ENCODE measurements around the gene PRICKLE1.

Gene PRICKLE1

GRCh38 chr12:42448841-42449240, 140.7 kb downstream of the PRICKLE1 start:
- DNase-seq (ENCODE audit: low spot score), result no peak

- DNase-seq (ENCODE audit: low spot score), result no peak
Observed at GRCh38 chr12:42447371-42447786, 142.2 kb downstream of the PRICKLE1 start.

- no peak for DNase-seq (ENCODE audit: low spot score)
Observed at GRCh38 chr12:42446761-42447160, 142.8 kb downstream of the PRICKLE1 start.

- no peak for DNase-seq (ENCODE audit: low spot score)
Observed at GRCh38 chr12:42445891-42446290, 143.7 kb downstream of the PRICKLE1 start.

- DNase-seq (ENCODE audit: low spot score), result no peak
Observed at GRCh38 chr12:42444192-42444943, 145.2 kb downstream of the PRICKLE1 start.

GRCh38 chr12:42442888-42443287, 146.7 kb downstream of the PRICKLE1 start:
- DNase-seq (ENCODE audit: low spot score), result no peak

- DNase-seq (ENCODE audit: low spot score), result no peak
Observed at GRCh38 chr12:42442311-42442759, 147.2 kb downstream of the PRICKLE1 start.

GRCh38 chr12:42440608-42441007, 148.9 kb downstream of the PRICKLE1 start:
- no peak for DNase-seq (ENCODE audit: low spot score)

GRCh38 chr12:42432517-42433140, 156.9 kb downstream of the PRICKLE1 start:
- no peak for DNase-seq (ENCODE audit: low spot score)

GRCh38 chr12:42428850-42429249, 160.7 kb downstream of the PRICKLE1 start:
- no peak for DNase-seq (ENCODE audit: low spot score)

GRCh38 chr12:42426746-42427145, 162.8 kb downstream of the PRICKLE1 start:
- DNase-seq (ENCODE audit: low spot score), result no peak

GRCh38 chr12:42422785-42423184, 166.8 kb downstream of the PRICKLE1 start:
- DNase-seq (ENCODE audit: low spot score), result no peak

GRCh38 chr12:42421844-42422779, 167.4 kb downstream of the PRICKLE1 start:
- DNase-seq (ENCODE audit: low spot score), result peak; percentile 12

- no peak for DNase-seq (ENCODE audit: low spot score)
Observed at GRCh38 chr12:42420395-42420794, 169.2 kb downstream of the PRICKLE1 start.

- no peak for DNase-seq (ENCODE audit: low spot score)
Observed at GRCh38 chr12:42410340-42410739, 179.2 kb downstream of the PRICKLE1 start.

GRCh38 chr12:42409471-42409870, 180.1 kb downstream of the PRICKLE1 start:
- DNase-seq (ENCODE audit: low spot score), result no peak

GRCh38 chr12:42407306-42407705, 182.2 kb downstream of the PRICKLE1 start:
- no peak for DNase-seq (ENCODE audit: low spot score)
